MM.1S (cell line): ENCODE results near the gene AGPAT3.

Experiments
- DNase-seq: peaks from one replicate; pipeline ENCODE4 v3.0.0-alpha.2; 2015
- H2AFZ ChIP-seq: fragments of 300-600 bp; sonication (generic); 2 replicates; pipeline ENCODE4 v1.6.0; 2016; ENCODE audit warnings: antibody characterized with exemption, low read length
- H3F3A ChIP-seq: fragments of 300-600 bp; sonication (generic); 2 replicates; pipeline ENCODE4 v1.6.1; 2016; ENCODE audit warnings: mild to moderate bottlenecking, antibody characterized with exemption, low read length, moderate library complexity, mixed read lengths; ENCODE audit not compliant: insufficient read depth
- H3K27ac ChIP-seq: fragments of 300-600 bp; sonication (generic); 2 replicates; pipeline ENCODE4 v1.5.1; 2016; ENCODE audit warnings: mild to moderate bottlenecking, low read length
- H3K27me3 ChIP-seq: fragments of 300-600 bp; sonication (generic); replicated peaks from 2 replicates; pipeline ENCODE4 v1.6.0; 2016; ENCODE audit warnings: low read length; ENCODE audit not compliant: insufficient read depth
- H3K36me3 ChIP-seq: fragments of 300-600 bp; sonication (generic); replicated peaks from 2 replicates; pipeline ENCODE4 v1.6.1; 2016; ENCODE audit warnings: mild to moderate bottlenecking, low read length, mixed read lengths; ENCODE audit not compliant: insufficient read depth
- H3K4me1 ChIP-seq: fragments of 300-600 bp; sonication (generic); 2 replicates; pipeline ENCODE4 v1.6.1; 2016; ENCODE audit warnings: low read length, mixed read lengths
- H3K4me2 ChIP-seq: fragments of 300-600 bp; sonication (generic); 2 replicates; pipeline ENCODE4 v1.6.0; 2016; ENCODE audit warnings: low read depth, low read length
- H3K4me3 ChIP-seq: fragments of 300-600 bp; sonication (generic); 2 replicates; pipeline ENCODE4 v1.5.1; 2016; ENCODE audit warnings: low read length, mixed read lengths
- H3K79me2 ChIP-seq: fragments of 300-600 bp; sonication (generic); 2 replicates; pipeline ENCODE4 v1.6.1; 2016; ENCODE audit warnings: mixed run types, low read length, mixed read lengths
- H3K9ac ChIP-seq: fragments of 300-600 bp; sonication (generic); 2 replicates; pipeline ENCODE4 v1.6.1; 2016; ENCODE audit warnings: low read length, mixed read lengths
- H3K9me2 ChIP-seq: fragments of 300-600 bp; sonication (generic); replicated peaks from 2 replicates; pipeline ENCODE4 v1.6.1; 2016; ENCODE audit warnings: mild to moderate bottlenecking, low read length, mixed read lengths; ENCODE audit not compliant: insufficient read depth
- H3K9me3 ChIP-seq: fragments of 300-600 bp; sonication (generic); replicated peaks from 2 replicates; pipeline ENCODE4 v1.6.1; 2016; ENCODE audit warnings: mild to moderate bottlenecking, low read length, mixed read lengths; ENCODE audit not compliant: insufficient read depth
- H4K20me1 ChIP-seq: fragments of 300-600 bp; sonication (generic); 2 replicates; pipeline ENCODE4 v1.6.1; 2016; ENCODE audit warnings: mild to moderate bottlenecking, low read length, moderate library complexity, mixed read lengths; ENCODE audit not compliant: insufficient read depth
- CTCF ChIP-seq: fragments of 300-600 bp; sonication (generic); IDR thresholded peaks from 2 replicates; pipeline ENCODE4 v1.5.1; 2016; ENCODE audit warnings: antibody characterized with exemption, low read length, mixed read lengths
- EZH2 ChIP-seq: fragments of 300-600 bp; sonication (generic); optimal IDR thresholded peaks from 2 replicates; pipeline ENCODE3; 2017; ENCODE audit warnings: low read depth, mild to moderate bottlenecking, antibody characterized with exemption, low read length, mixed read lengths
- EZH2phosphoT487 ChIP-seq: fragments of 300-600 bp; sonication (generic); IDR thresholded peaks from 2 replicates; pipeline ENCODE4 v1.6.1; 2018; ENCODE audit warnings: antibody characterized with exemption, low read length

Gene AGPAT3

GRCh38 chr21:43969115-43969444 is 104.1 kb downstream of the AGPAT3 start:
- H3K27ac ChIP-seq = no peak overlapping the region
- H3K27me3 ChIP-seq = no peaks in the 10 kb centered on the region
- no peaks in the 10 kb centered on the region for H4K20me1 ChIP-seq
- no peak for DNase-seq
- TF ChIP-seq EZH2 (no peak), EZH2phosphoT487 (no peak), CTCF (no peak)
- H3K9me2 ChIP-seq = no peaks in the 10 kb centered on the region
- H3K79me2 ChIP-seq = peaks cover 14% of the 10 kb centered on the region; the same call in 1 of the 2 replicates
- no peak overlapping the region for H2AFZ ChIP-seq
- H3K4me3 ChIP-seq = no peak overlapping the region
- H3K9ac ChIP-seq = no peak overlapping the region
- H3K4me2 ChIP-seq = no peak overlapping the region
- no peaks in the 10 kb centered on the region for H3K9me3 ChIP-seq
- H3K4me1 ChIP-seq = no peaks in the 10 kb centered on the region
- no peaks in the 10 kb centered on the region; the same call in 1 of the 2 replicates for H3K36me3 ChIP-seq
- no peaks in the 10 kb centered on the region for H3F3A ChIP-seq

GRCh38 chr21:43970551-43970950 is 105.5 kb downstream of the AGPAT3 start:
- no peaks in the 10 kb centered on the region; the same call in 1 of the 2 replicates for H3K36me3 ChIP-seq
- H3K27ac ChIP-seq = no peak overlapping the region
- no peaks in the 10 kb centered on the region for H3K9me3 ChIP-seq
- H3K4me1 ChIP-seq = no peaks in the 10 kb centered on the region
- H3K9me2 ChIP-seq = no peaks in the 10 kb centered on the region
- no peaks in the 10 kb centered on the region for H3F3A ChIP-seq
- DNase-seq = no peak
- no peak overlapping the region for H2AFZ ChIP-seq
- no peaks in the 10 kb centered on the region for H4K20me1 ChIP-seq
- H3K79me2 ChIP-seq = peaks cover 14% of the 10 kb centered on the region; the same call in 1 of the 2 replicates
- no peak overlapping the region for H3K4me3 ChIP-seq
- no peak overlapping the region for H3K4me2 ChIP-seq
- no peak for TF ChIP-seq CTCF
- TF ChIP-seq EZH2phosphoT487 = no peak
- TF ChIP-seq EZH2 = no peak
- no peaks in the 10 kb centered on the region for H3K27me3 ChIP-seq
- H3K9ac ChIP-seq = no peak overlapping the region

DNA sequence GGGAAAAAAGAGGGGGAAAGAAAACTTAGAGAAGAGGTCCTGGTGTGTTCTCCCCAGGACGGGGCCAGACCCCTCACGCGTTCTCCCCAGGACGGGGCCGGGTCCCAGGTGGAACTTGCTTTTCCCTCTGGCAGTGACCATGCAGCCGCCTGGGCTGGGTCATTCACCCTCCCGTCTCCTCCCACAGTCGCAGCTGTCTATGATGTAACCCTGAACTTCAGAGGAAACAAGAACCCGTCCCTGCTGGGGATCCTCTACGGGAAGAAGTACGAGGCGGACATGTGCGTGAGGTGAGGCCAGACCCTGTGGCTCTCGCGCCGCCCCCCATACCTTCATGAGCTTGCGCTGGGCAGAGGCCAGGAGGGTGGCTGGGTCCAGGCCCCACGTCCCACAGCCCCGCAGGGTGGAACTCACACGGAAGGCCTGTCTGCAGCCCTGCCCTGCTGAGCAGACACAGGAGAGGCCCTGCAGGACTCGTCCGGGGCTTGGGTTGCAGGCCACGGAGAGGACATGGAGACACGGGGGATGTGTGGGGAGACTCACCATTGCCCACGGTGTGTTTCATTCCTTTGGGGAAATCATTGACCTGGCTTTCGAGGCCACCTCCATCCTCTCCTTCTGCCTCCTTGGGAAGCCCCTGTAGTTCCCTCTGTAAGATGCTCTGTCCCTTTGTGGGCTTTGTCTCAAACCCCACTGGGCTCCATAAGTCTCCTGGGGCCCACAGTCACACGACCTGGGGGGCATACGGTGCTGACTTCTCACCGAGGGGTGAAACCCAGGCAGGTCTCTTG is 106.4 kb downstream of the AGPAT3 start:
- TF ChIP-seq EZH2phosphoT487 = no peak
- no peak for TF ChIP-seq CTCF
- no peak for TF ChIP-seq EZH2
- no peak overlapping the region for H3K9ac ChIP-seq

More for the DNA sequence above, 106.4 kb downstream of the AGPAT3 start:
- Histone ChIP-seq H2AFZ (no peak overlapping the region), H3K79me2 (peaks cover 8% of the 10 kb centered on the region; the same call in 1 of the 2 replicates), H3K36me3 (no peaks in the 10 kb centered on the region; the same call in 1 of the 2 replicates), H3K4me2 (no peak overlapping the region), H3K9me3 (no peaks in the 10 kb centered on the region), H3K27me3 (no peaks in the 10 kb centered on the region), H4K20me1 (no peaks in the 10 kb centered on the region), H3K27ac (no peak overlapping the region), H3K4me3 (no peak overlapping the region), H3K9me2 (no peaks in the 10 kb centered on the region), H3F3A (no peaks in the 10 kb centered on the region), H3K4me1 (no peaks in the 10 kb centered on the region)
- no peak for DNase-seq
